MCF 10A (cell line): ENCODE data around the gene GRM2. TPM values are rescaled to one million over a fixed set of nuclear protein-coding genes. Genes with fewer than 3 reads are reported as not detected.
A peak's percentile ranks its signal among the peaks of the same experiment; 100 is the strongest.

Source experiments
- BruUV-seq: library from RNA; stranded (reverse); fragments of 400-500 nt; replicated peaks from 2 replicates; lab custom pipeline; 2021; lab: Mats Ljungman, UMichigan
- CTCF ChIA-PET: fragments of 300-600 bp; sonication (Branson Sonifier 250); formaldehyde crosslinking; extraction: SDS; loops from one replicate; lab custom pipeline; 2021; ENCODE audit warnings: antibody characterized with exemption, inconsistent platforms; lab: Yijun Ruan, JAX
- POLR2A ChIA-PET: fragments of 300-600, 350-650 bp; sonication (Branson Sonifier 250); formaldehyde crosslinking; extraction: SDS; loops from one replicate; lab custom pipeline; 2020; ENCODE audit warnings: antibody characterized with exemption, inconsistent platforms; lab: Yijun Ruan, JAX
- DNase-seq: peaks from one replicate; pipeline ENCODE4 v3.0.0-alpha.2; 2018; ENCODE audit not compliant: unreplicated experiment
- H3K27ac Mint-ChIP-seq: one replicate; pipeline ENCODE4 v1.8.0; 2022; ENCODE audit warnings: mild to moderate bottlenecking, low read depth, mixed read lengths; ENCODE audit not compliant: unreplicated experiment
- H3K27me3 Mint-ChIP-seq: one replicate; pipeline ENCODE4 v1.8.0; 2022; ENCODE audit warnings: mixed read lengths; ENCODE audit not compliant: insufficient read depth, unreplicated experiment
- H3K36me3 Mint-ChIP-seq: one replicate; pipeline ENCODE4 v1.8.0; 2022; ENCODE audit warnings: mild to moderate bottlenecking, moderate library complexity, mixed read lengths; ENCODE audit not compliant: insufficient read depth, unreplicated experiment
- H3K4me1 Mint-ChIP-seq: one replicate; pipeline ENCODE4 v1.8.0; 2022; ENCODE audit warnings: mixed read lengths; ENCODE audit not compliant: insufficient read depth, unreplicated experiment
- H3K4me3 Mint-ChIP-seq: one replicate; pipeline ENCODE4 v1.8.0; 2022; ENCODE audit warnings: mild to moderate bottlenecking, moderate library complexity, mixed read lengths; ENCODE audit not compliant: unreplicated experiment
- H3K9me3 Mint-ChIP-seq: one replicate; pipeline ENCODE4 v1.8.0; 2022; ENCODE audit warnings: mixed read lengths; ENCODE audit not compliant: unreplicated experiment
- CTCF ChIP-seq: fragments of 200-600 bp; IDR thresholded peaks from one replicate; pipeline ENCODE4 v1.8.0; 2022; ENCODE audit warnings: antibody characterized with exemption, mild to moderate bottlenecking; ENCODE audit not compliant: unreplicated experiment
- intact Hi-C: fragments of 100-400 bp; cut with micrococcal nuclease; formaldehyde crosslinking; loops from 2 replicates; pipeline ENCODE4 v1.14.1; 2022
- total RNA-seq: library from RNA; stranded (reverse); gene quantifications from 2 replicates; pipeline ENCODE4 v1.2.3, GENCODE V29; 2022

The GRM2 gene
- total RNA-seq, 1 experiment from 2014 or later, result 0.23 TPM

GRCh38 chr3:51676102-51676640, 30.7 kb upstream of the GRM2 start:
- CTCF ChIA-PET, result interaction anchor here (10.1 kb wide), 1 partner anchor 175 kb away, joined by 213 read pairs; the partner anchor contains the start of gene DCAF1

GRCh38 chr3:51677358-51677757, 29.5 kb upstream of the GRM2 start:
- no peak overlapping the region for H3K27ac Mint-ChIP-seq
- ChIA-PET CTCF (interaction anchor here (0.6 to 1.4 kb wide), 2 partner anchors 41 to 176 kb away, joined by 4 to 5 read pairs; no protein-coding TSS in a partner anchor), POLR2A (no interaction called here)
- no peaks in the 10 kb centered on the region for H3K27me3 Mint-ChIP-seq
- intact Hi-C loops, result loop anchor here (10.0 kb wide), 1 partner anchor 1063 kb away; the partner anchor contains the start of genes CISH and MAPKAPK3
- H3K36me3 Mint-ChIP-seq, result peaks cover 24% of the 10 kb centered on the region
- no TSS peak for BruUV-seq
- no peak for TF ChIP-seq CTCF
- no peaks in the 10 kb centered on the region for H3K9me3 Mint-ChIP-seq
- peaks cover 56% of the 10 kb centered on the region for H3K4me1 Mint-ChIP-seq
- H3K4me3 Mint-ChIP-seq, result no peak overlapping the region
- DNase-seq, result no peak

More at GRCh38 chr3:51676102-51676640, 30.7 kb upstream of the GRM2 start:
- Mint-ChIP-seq H3K36me3 (peaks cover 18% of the 10 kb centered on the region), H3K4me3 (peak overlapping the region; percentile 17), H3K4me1 (peaks cover 48% of the 10 kb centered on the region), H3K27me3 (no peaks in the 10 kb centered on the region), H3K27ac (no peak overlapping the region), H3K9me3 (no peaks in the 10 kb centered on the region)
- intact Hi-C loops, result loop anchor here (10.0 kb wide), 1 partner anchor 1061 kb away; the partner anchor contains the start of genes CISH and MAPKAPK3
- no peak for DNase-seq
- no peak for TF ChIP-seq CTCF
- BruUV-seq, result no TSS peak
- POLR2A ChIA-PET, result interaction anchor here (1.0 to 1.7 kb wide), 2 partner anchors 138 to 176 kb away, joined by 3 to 5 read pairs; partner anchors contain the start of genes DCAF1 and RAD54L2

- BruUV-seq, result no TSS peak
- POLR2A ChIA-PET, result no interaction called here
- no peak for TF ChIP-seq CTCF
- intact Hi-C loops, result loop anchor here (10.0 kb wide), 1 partner anchor 1063 kb away; the partner anchor contains the start of genes CISH and MAPKAPK3
- CTCF ChIA-PET, result interaction anchor here (0.7 to 7.0 kb wide), 2 partner anchors 111 to 177 kb away, joined by 4 to 111 read pairs; partner anchors contain the start of gene DCAF1
- H3K27me3 Mint-ChIP-seq, result no peaks in the 10 kb centered on the region
- H3K27ac Mint-ChIP-seq, result peak overlapping the region; percentile 55
- DNase-seq, result no peak
- no peak overlapping the region for H3K4me3 Mint-ChIP-seq
- peaks cover 26% of the 10 kb centered on the region for H3K36me3 Mint-ChIP-seq
- no peaks in the 10 kb centered on the region for H3K9me3 Mint-ChIP-seq
- H3K4me1 Mint-ChIP-seq, result peaks cover 53% of the 10 kb centered on the region
Observed at GRCh38 chr3:51678186-51678585, 28.7 kb upstream of the GRM2 start.

GRCh38 chr3:51678641-51679040, 28.2 kb upstream of the GRM2 start:
- ChIA-PET CTCF (interaction anchor here (0.7 to 7.0 kb wide), 2 partner anchors 111 to 177 kb away, joined by 4 to 111 read pairs; partner anchors contain the start of gene DCAF1), POLR2A (no interaction called here)
- H3K27me3 Mint-ChIP-seq, result no peaks in the 10 kb centered on the region
- peaks cover 27% of the 10 kb centered on the region for H3K36me3 Mint-ChIP-seq
- intact Hi-C loops, result loop anchor here (10.0 kb wide), 1 partner anchor 1064 kb away; the partner anchor contains the start of genes CISH and MAPKAPK3
- H3K4me3 Mint-ChIP-seq, result no peak overlapping the region
- peaks cover 48% of the 10 kb centered on the region for H3K4me1 Mint-ChIP-seq
- no peaks in the 10 kb centered on the region for H3K9me3 Mint-ChIP-seq
- DNase-seq, result no peak
- H3K27ac Mint-ChIP-seq, result peak overlapping the region; percentile 55
- no TSS peak for BruUV-seq
- no peak for TF ChIP-seq CTCF
